MV-4-11 (cell line): ENCODE data around the gene APP.

Experiments used
- DNase-seq: peaks from one replicate; lab custom pipeline; 2025; lab: John Stamatoyannopoulos, UW

Gene APP

GRCh38 chr21:26170471-26171257, at the start of gene APP:
APP (minus strand) TSS chr21:26170770; CDS start chr21:26170620, 150 bp downstream.
- peak; percentile 2 for DNase-seq

GRCh38 chr21:26212220-26212619, 41.6 kb upstream of the APP start:
- no peak for DNase-seq

- no peak for DNase-seq
These were observed 40.0 kb upstream of the APP start for GRCh38 chr21:26210614-26211013.

GRCh38 chr21:26207021-26207420, 36.5 kb upstream of the APP start:
- no peak for DNase-seq

GRCh38 chr21:26199456-26199855, 28.9 kb upstream of the APP start:
- DNase-seq = no peak

- no peak for DNase-seq
These were observed 25.1 kb upstream of the APP start for GRCh38 chr21:26195708-26196107.

- DNase-seq = no peak
These were observed 24.3 kb upstream of the APP start for GRCh38 chr21:26194811-26195251.

- DNase-seq = no peak
These were observed 23.8 kb upstream of the APP start for GRCh38 chr21:26194326-26194725.

- DNase-seq = no peak
These were observed 21.0 kb upstream of the APP start for GRCh38 chr21:26191609-26192008.

GRCh38 chr21:26188422-26188821, 17.9 kb upstream of the APP start:
- DNase-seq = no peak

GRCh38 chr21:26185446-26185845, 14.9 kb upstream of the APP start:
- DNase-seq = no peak

GRCh38 chr21:26185021-26185420, 14.5 kb upstream of the APP start:
- DNase-seq = no peak

- DNase-seq = no peak
These were observed 8.9 kb upstream of the APP start for GRCh38 chr21:26179501-26179900.

- no peak for DNase-seq
These were observed 7.3 kb upstream of the APP start for GRCh38 chr21:26177746-26178426.

- DNase-seq = no peak
These were observed 6.6 kb upstream of the APP start for GRCh38 chr21:26177187-26177586.

GRCh38 chr21:26171258-26172100, 909 bp upstream of the APP start:
- DNase-seq = no peak

- no peak for DNase-seq
These were observed 729 bp downstream of the APP start for GRCh38 chr21:26169611-26170470.

- DNase-seq = peak; percentile 15
These were observed 1.4 kb downstream of the APP start for GRCh38 chr21:26169061-26169610.

GRCh38 chr21:26168371-26168770, 2.2 kb downstream of the APP start:
- peak; percentile 58 for DNase-seq

GRCh38 chr21:26167593-26167992, 3.0 kb downstream of the APP start:
- no peak for DNase-seq

GRCh38 chr21:26165331-26165730, 5.2 kb downstream of the APP start:
- DNase-seq = peak; percentile 9
